GM18526 (cell line): Measurements from ENCODE around the gene IL13.
A peak's percentile ranks its signal among the peaks of the same experiment; 100 is the strongest.

Experiments used
- POLR2A ChIP-seq: IDR thresholded peaks from 3 replicates; pipeline ENCODE4 v1.6.1; 2011; ENCODE audit not compliant: insufficient read length; ENCODE audit errors: extremely low read depth

Gene IL13

DNA sequence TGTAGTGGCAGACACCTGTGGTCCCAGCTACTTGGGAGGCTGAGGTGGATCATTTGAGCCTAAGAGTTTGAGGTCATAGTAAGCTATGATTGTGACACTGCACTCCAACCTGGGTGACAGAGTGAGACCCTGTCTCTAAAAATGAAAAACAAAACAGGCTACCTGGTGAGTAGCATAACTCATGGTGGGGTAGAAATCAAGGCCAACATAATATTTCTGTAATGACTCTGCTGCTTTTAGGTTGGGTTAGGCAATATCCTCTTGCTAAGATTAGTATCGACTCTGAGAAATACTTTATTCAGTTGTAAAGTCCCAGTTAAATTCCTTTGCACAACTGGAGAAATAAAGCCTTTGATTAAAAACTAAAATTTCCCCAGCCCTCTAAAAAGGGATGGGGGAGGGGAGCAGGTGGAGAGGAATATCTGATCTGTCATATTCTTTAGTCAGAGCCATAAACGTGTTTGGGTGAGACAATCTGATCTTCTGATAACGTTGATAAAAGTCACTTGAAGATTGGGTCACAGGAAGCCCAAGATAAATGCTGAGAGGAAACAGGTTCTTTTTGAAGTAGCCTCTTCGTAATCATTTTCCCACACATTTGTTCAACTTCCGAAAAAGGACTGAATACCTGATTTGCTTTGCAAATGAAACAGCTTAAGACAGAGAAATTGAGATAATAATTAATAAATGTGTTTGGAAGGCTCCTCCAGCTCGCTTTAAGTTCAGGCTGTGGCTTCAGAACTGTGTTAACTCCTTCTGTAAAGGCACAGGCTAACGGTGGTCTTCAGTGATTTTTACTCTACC lies 30.8 kb downstream of the IL13 start:
- TF ChIP-seq POLR2A: peak; percentile 27

DNA sequence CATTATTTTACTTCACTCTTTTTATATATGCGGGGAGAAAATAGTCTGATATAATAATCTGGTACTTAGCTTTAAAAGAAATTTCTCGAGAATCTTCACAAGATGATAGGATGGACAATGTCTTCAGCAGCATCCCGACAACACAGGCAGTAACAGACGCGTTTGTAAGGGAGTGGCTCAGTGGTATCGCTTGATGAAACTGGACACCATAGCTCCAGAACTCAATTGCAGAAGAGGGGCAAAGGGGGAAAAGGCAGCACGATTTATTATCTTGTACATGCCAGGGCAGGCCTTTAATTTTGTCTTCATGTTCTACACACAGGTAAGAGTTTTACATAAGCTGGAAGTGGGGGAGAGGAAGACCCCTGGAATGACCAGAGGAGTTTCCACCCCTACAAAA lies 31.5 kb downstream of the IL13 start:
- TF ChIP-seq POLR2A: no peak

DNA sequence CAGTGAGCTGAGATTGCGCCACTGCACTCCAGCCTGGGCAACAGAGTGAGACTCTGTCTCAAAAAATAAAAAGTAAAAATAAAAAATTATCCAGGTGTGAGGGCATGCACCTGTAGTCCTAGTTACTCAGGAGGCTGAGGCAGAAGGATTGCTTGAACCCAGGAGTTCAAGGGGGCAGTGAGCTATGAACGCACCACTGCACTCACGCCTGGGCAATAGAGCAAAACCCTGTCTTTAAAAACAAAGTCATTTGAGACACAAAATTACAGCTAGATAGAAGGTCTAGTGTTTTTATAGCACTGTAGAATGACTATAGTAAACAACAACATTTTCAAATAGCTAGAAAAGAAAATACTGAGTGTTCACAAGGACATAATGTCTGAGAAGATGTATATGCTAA lies 32.2 kb downstream of the IL13 start:
- TF ChIP-seq POLR2A: no peak

- TF ChIP-seq POLR2A: no peak
These were observed 34.6 kb downstream of the IL13 start for GRCh38 chr5:132692632-132692967.

GRCh38 chr5:132695956-132696355 lies 38.0 kb downstream of the IL13 start:
- TF ChIP-seq POLR2A: no peak

DNA sequence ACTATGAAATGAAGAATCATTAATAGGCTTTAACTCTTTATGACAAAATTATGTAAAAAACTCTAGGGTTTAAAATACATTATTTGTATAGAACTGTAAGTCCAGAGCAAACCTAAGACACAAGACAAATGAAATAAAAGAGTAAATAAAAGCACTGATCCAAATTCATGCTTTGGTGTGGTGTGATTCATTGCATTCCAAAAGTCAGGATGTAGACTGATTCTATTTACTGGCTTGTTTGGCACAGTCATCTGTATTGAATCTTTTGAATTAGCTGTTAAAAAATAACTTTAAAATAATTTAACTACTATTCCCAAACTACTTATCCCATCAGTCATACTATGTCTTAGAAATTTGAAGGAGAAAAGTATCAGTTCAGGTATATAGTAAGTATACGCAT lies 46.9 kb downstream of the IL13 start:
- TF ChIP-seq POLR2A: no peak

- TF ChIP-seq POLR2A: no peak
These were observed 50.7 kb downstream of the IL13 start for GRCh38 chr5:132708645-132709044.
